Loucy (cell line): ENCODE data around the gene GPR26.
"Not testable (repeated sequence)": the region's sequence is repeated elsewhere in the genome, so short reads cannot be mapped to it uniquely, and the experiment has no call there.

Experiments
- H2AFZ ChIP-seq: fragments of 200-600 bp; sonication (generic); 2 replicates; pipeline ENCODE4 v1.6.0; 2016; ENCODE audit warnings: antibody characterized with exemption, mild to moderate bottlenecking, low read length, moderate library complexity
- H3F3A ChIP-seq: fragments of 200-600 bp; 2 replicates; pipeline ENCODE4 v1.6.0; 2016; ENCODE audit warnings: antibody characterized with exemption, low read depth, mild to moderate bottlenecking
- H3K27me3 ChIP-seq: fragments of 200-600 bp; sonication (generic); 2 replicates; pipeline ENCODE4 v1.6.1; 2014; ENCODE audit warnings: low read length, mild to moderate bottlenecking; ENCODE audit not compliant: insufficient read depth, poor library complexity, severe bottlenecking
- H3K36me3 ChIP-seq: fragments of 200-600 bp; sonication (generic); 2 replicates; pipeline ENCODE4 v1.6.1; 2016; ENCODE audit warnings: low read length; ENCODE audit not compliant: insufficient read depth
- H3K4me1 ChIP-seq: fragments of 200-600 bp; sonication (generic); 2 replicates; pipeline ENCODE4 v1.5.1; 2014; ENCODE audit warnings: low read length, mild to moderate bottlenecking; ENCODE audit not compliant: insufficient read depth, poor library complexity, severe bottlenecking
- H3K4me2 ChIP-seq: fragments of 200-600 bp; sonication (generic); 2 replicates; pipeline ENCODE4 v1.6.0; 2014; ENCODE audit warnings: antibody characterized with exemption, low read length, low read depth, mild to moderate bottlenecking; ENCODE audit not compliant: poor library complexity, severe bottlenecking
- H3K4me3 ChIP-seq: fragments of 200-600 bp; sonication (generic); 2 replicates; pipeline ENCODE4 v1.5.1; 2014; ENCODE audit warnings: low read length, mild to moderate bottlenecking, mixed read lengths; ENCODE audit not compliant: poor library complexity, severe bottlenecking
- H3K79me2 ChIP-seq: fragments of 200-600 bp; sonication (generic); 2 replicates; pipeline ENCODE4 v1.6.1; 2014; ENCODE audit warnings: low read length; ENCODE audit not compliant: insufficient read depth
- H3K9ac ChIP-seq: fragments of 200-600 bp; sonication (generic); 2 replicates; pipeline ENCODE4 v1.6.0; 2014; ENCODE audit warnings: mild to moderate bottlenecking, low read depth, low read length, moderate library complexity; ENCODE audit not compliant: poor library complexity, severe bottlenecking
- H3K9me2 ChIP-seq: fragments of 200-600 bp; sonication (generic); replicated peaks from 2 replicates; pipeline ENCODE4 v1.6.1; 2016; ENCODE audit warnings: low read depth, low read length, mixed read lengths
- H3K9me3 ChIP-seq: fragments of 200-600 bp; sonication (generic); 2 replicates; pipeline ENCODE4 v1.6.1; 2014; ENCODE audit warnings: mild to moderate bottlenecking, antibody characterized with exemption, low read length, low read depth; ENCODE audit not compliant: insufficient read depth
- H4K20me1 ChIP-seq: fragments of 200-600 bp; sonication (generic); 2 replicates; pipeline ENCODE4 v1.6.0; 2014; ENCODE audit warnings: antibody characterized with exemption, low read length, mild to moderate bottlenecking; ENCODE audit not compliant: insufficient read depth, poor library complexity, severe bottlenecking
- EZH2phosphoT487 ChIP-seq: fragments of 200-600 bp; IDR thresholded peaks from 2 replicates; pipeline ENCODE4 v1.6.1; 2018; ENCODE audit warnings: antibody characterized with exemption, mild to moderate bottlenecking, moderate library complexity, borderline replicate concordance
- TF ChIP-seq, protein P1 (sequence below): fragments of 200-600 bp; sonication (generic); conservative IDR thresholded peaks from 2 replicates; pipeline ENCODE4 v1.5.1; 2014; ENCODE audit warnings: mild to moderate bottlenecking, antibody characterized with exemption, low read length

Gene GPR26

DNA sequence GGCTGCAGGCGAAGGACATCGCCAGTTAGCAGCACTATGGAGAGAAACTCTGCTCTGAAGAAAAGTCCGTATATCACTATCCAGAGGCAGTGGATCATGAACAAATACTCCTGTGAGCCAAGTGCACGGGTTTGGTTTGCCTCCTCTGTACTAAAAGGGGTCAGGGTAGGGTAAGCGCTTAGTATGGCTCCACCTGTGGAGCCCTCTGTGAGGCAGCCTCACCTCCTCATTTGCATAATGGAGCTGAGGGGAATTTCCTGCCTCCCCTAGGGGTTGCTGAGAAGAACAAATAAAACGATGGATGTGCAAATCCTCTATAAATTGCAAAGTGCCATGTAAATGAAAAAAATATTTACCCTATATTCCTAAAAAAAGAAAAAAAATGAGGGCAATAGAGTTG lies 63.4 kb downstream of the GPR26 start:
- H2AFZ ChIP-seq, result no peak overlapping the region
- H3K36me3 ChIP-seq, result no peaks in the 10 kb centered on the region
- no peaks in the 10 kb centered on the region for H3K27me3 ChIP-seq
- TF ChIP-seq, protein P1, sequence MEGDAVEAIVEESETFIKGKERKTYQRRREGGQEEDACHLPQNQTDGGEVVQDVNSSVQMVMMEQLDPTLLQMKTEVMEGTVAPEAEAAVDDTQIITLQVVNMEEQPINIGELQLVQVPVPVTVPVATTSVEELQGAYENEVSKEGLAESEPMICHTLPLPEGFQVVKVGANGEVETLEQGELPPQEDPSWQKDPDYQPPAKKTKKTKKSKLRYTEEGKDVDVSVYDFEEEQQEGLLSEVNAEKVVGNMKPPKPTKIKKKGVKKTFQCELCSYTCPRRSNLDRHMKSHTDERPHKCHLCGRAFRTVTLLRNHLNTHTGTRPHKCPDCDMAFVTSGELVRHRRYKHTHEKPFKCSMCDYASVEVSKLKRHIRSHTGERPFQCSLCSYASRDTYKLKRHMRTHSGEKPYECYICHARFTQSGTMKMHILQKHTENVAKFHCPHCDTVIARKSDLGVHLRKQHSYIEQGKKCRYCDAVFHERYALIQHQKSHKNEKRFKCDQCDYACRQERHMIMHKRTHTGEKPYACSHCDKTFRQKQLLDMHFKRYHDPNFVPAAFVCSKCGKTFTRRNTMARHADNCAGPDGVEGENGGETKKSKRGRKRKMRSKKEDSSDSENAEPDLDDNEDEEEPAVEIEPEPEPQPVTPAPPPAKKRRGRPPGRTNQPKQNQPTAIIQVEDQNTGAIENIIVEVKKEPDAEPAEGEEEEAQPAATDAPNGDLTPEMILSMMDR, result no peak
- TF ChIP-seq EZH2phosphoT487, result no peak
- no peaks in the 10 kb centered on the region for H3F3A ChIP-seq
- no peaks in the 10 kb centered on the region for H3K9me2 ChIP-seq
- H3K4me2 ChIP-seq, result no peak overlapping the region
- no peak overlapping the region for H3K9ac ChIP-seq
- no peak overlapping the region for H3K4me3 ChIP-seq
- no peaks in the 10 kb centered on the region for H3K79me2 ChIP-seq
- no peaks in the 10 kb centered on the region for H3K4me1 ChIP-seq
- H4K20me1 ChIP-seq, result no peaks in the 10 kb centered on the region
- H3K9me3 ChIP-seq, result no peaks in the 10 kb centered on the region; the same call in 1 of the 2 replicates

DNA sequence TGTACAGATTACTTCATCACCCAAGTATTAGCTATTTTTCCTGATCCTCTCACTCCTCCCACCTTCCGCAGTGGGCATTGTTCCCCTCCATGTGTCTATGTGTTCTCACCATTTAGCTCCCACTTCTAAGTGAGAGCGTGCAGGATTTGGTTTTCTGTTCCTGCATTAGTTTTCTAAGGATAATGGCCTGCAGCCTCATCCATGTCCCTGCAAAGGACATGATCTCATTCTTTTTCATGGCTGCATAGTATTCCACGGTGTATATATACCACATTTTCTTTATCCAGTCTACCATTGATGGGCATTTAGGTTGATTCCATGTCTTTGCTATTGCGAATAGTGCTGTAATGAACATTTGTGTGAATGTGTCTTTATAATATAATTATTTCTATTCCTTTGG lies 70.8 kb downstream of the GPR26 start:
- H3K4me2 ChIP-seq, H3K4me1 ChIP-seq, H3K9me2 ChIP-seq: not testable (repeated sequence)

DNA sequence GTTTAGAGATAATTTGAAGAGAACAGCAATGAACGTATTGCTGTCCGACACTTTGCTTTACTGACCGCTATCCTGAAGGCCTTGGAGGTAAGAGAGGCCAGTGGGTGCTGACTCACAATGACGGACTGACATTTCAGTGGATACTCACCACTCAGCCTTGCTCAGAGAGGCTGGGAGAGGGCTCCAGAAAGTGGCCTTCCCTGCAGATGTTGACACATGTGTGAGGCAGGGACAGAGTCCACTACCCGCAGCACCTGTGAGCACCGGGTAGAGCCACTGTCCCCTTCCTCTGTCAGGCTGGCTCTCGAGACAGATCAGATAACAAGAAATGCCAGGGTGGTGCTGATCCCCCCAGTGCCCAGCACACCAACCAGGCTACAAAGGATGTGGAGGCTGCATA lies 75.0 kb downstream of the GPR26 start:
- no peak overlapping the region for H3K4me2 ChIP-seq
- H3F3A ChIP-seq, result no peaks in the 10 kb centered on the region
- TF ChIP-seq, protein P1, result no peak
- no peak for TF ChIP-seq EZH2phosphoT487
- no peak overlapping the region for H2AFZ ChIP-seq
- peaks cover 6% of the 10 kb centered on the region for H3K9me3 ChIP-seq
- no peaks in the 10 kb centered on the region for H4K20me1 ChIP-seq
- H3K9ac ChIP-seq, result no peak overlapping the region
- no peaks in the 10 kb centered on the region for H3K36me3 ChIP-seq
- no peaks in the 10 kb centered on the region for H3K4me1 ChIP-seq
- H3K4me3 ChIP-seq, result no peak overlapping the region
- H3K9me2 ChIP-seq, result no peaks in the 10 kb centered on the region
- H3K79me2 ChIP-seq, result no peaks in the 10 kb centered on the region
- H3K27me3 ChIP-seq, result no peaks in the 10 kb centered on the region

More for the DNA sequence above, 70.8 kb downstream of the GPR26 start:
- H3K27me3 ChIP-seq, H4K20me1 ChIP-seq, H3K79me2 ChIP-seq, H2AFZ ChIP-seq, H3K9ac ChIP-seq, H3K4me3 ChIP-seq, H3K9me3 ChIP-seq, H3F3A ChIP-seq, H3K36me3 ChIP-seq: not testable (repeated sequence)

DNA sequence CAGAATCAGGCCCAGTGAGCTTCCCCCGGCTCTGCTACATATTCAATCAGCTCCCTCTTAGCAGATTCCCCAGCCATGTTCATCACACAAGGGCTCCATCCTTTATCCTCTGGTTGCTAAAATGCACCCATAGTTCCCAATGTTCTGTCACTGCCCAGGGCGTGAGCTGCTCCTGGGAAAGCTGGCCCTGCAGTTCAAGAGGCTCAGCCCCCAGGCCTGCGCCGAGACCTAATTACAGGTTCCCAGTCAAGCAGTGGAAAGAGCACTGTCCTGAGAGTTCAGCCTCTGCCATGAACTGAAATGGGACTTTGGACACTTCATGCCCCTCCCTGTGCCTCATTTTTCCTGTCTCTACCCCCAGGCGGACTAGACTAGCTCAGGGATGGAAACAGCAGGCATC lies 75.6 kb downstream of the GPR26 start:
- H4K20me1 ChIP-seq, result no peaks in the 10 kb centered on the region
- H3K4me1 ChIP-seq, result no peaks in the 10 kb centered on the region
- H3K27me3 ChIP-seq, result no peaks in the 10 kb centered on the region
- H3K36me3 ChIP-seq, result no peaks in the 10 kb centered on the region
- no peaks in the 10 kb centered on the region for H3F3A ChIP-seq
- H2AFZ ChIP-seq, result no peak overlapping the region
- no peak overlapping the region for H3K9ac ChIP-seq
- no peaks in the 10 kb centered on the region for H3K79me2 ChIP-seq
- H3K4me2 ChIP-seq, result no peak overlapping the region
- H3K9me2 ChIP-seq, result no peaks in the 10 kb centered on the region
- H3K9me3 ChIP-seq, result peaks cover 10% of the 10 kb centered on the region; the same call in 1 of the 2 replicates
- no peak overlapping the region for H3K4me3 ChIP-seq
- TF ChIP-seq, protein P1, result no peak
